Muscle layer of colon (tissue), 2 donors: ENCODE measurements around the gene PCYT1A.
"Not testable (repeated sequence)": the region's sequence is repeated elsewhere in the genome, so short reads cannot be mapped to it uniquely, and the experiment has no call there.

Experiments
- H3K27ac ChIP-seq: one replicate; pipeline ENCODE4 v1.7.0; 2013; ENCODE audit warnings: low read depth, mild to moderate bottlenecking, low read length, moderate library complexity
- H3K27me3 ChIP-seq, 2 donors: one replicate each; pipeline ENCODE4 v1.7.0; 2013; ENCODE audit warnings: low read length in 2 of 2, mild to moderate bottlenecking in 2 of 2; ENCODE audit not compliant: insufficient read depth in 2 of 2, control insufficient read depth in 1 of 2
- H3K36me3 ChIP-seq: one replicate; pipeline ENCODE4 v1.7.0; 2013; ENCODE audit warnings: mild to moderate bottlenecking, low read length; ENCODE audit not compliant: insufficient read depth
- H3K4me1 ChIP-seq: one replicate; pipeline ENCODE4 v1.7.0; 2013; ENCODE audit warnings: mild to moderate bottlenecking, low read length; ENCODE audit not compliant: insufficient read depth
- H3K4me3 ChIP-seq, 2 donors: one replicate each; pipeline ENCODE4 v1.7.0; 2013; ENCODE audit warnings: low read length in 2 of 2, low read depth in 1 of 2, mild to moderate bottlenecking in 1 of 2, moderate library complexity in 1 of 2
- H3K9ac ChIP-seq: one replicate; pipeline ENCODE4 v1.7.0; 2013; ENCODE audit warnings: low read length
- H3K9me3 ChIP-seq: one replicate; pipeline ENCODE4 v1.7.0; 2013; ENCODE audit warnings: mild to moderate bottlenecking, low read length
- donor health status: abdominal sarcoma.
- donor health status: Adenocarcinoma of cecum.

PCYT1A gene

DNA sequence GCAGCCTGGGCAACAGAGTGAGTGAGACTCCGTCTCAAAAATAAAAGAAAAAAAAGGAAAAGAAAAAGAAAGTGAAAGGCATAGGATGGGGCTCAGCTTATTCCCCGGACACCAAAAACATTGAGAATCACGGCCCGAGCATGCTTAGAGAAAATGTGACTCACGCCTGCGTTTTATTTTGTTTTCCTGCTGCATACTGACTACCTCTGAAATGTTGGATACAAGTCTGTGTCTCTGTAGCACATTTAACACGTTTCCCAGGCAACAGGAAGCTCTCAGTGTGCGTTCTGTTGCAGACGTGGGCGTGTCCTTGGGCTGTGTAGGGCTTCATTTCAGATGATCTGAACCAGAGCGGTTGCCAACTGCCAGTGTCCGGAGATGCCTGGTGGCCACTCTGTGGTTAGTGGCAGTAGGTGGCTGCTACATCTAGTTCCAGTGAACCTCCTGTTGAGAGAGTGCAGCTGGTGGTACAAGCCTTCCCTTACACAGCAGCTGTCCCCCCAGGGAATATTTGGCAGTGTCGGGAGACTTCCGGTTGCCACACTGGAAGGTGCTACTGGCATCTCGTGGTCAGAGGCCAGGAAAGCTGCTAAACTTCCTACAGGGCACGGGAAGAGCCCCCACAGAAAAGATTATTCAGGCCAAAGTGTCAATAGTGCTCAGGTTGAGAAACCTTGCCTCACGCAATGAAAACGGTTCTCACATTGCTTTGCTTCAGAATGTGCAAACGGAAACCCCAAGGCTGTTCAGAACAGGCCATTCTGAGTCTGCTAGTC, 68.1 kb downstream of the PCYT1A start:
- Histone ChIP-seq H3K9me3 (no peaks in the 10 kb centered on the region), H3K4me3 (peak overlapping the region in 1 of 2 donors; percentile 45), H3K4me1 (peaks cover 4% of the 10 kb centered on the region), H3K36me3 (no peaks in the 10 kb centered on the region), H3K27ac (no peak overlapping the region), H3K9ac (no peak overlapping the region), H3K27me3 (no peaks in the 10 kb centered on the region)

DNA sequence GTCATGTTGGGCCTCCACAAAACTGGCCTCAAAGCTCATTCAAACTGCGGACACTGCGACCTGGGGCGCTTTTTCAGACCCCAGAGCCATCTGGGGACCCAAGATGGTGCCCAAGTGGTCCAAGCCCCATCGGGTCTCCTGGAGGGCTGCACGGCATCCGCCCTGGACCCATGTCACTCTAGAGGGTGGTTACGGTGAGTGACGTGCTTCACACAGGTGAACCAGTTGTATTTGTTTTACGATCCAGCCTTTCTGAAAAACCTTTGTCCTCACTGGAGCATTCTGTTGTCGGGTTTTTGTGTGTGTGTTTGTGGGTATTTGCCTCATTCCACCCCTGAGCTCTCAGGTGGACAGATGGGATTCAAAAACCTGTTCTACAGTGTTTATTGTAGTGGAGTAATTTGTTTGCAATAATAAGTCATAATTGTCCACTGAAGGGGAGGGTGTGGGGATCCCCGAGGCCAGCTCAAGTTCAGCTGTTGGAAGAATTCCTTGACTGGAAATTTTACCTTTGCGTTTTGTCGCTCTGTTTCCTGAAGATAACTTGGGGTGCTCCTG, 69.3 kb downstream of the PCYT1A start:
- Histone ChIP-seq H3K4me3 (no peak overlapping the region), H3K27me3 (no peaks in the 10 kb centered on the region), H3K27ac (no peak overlapping the region), H3K9ac (no peak overlapping the region), H3K9me3 (no peaks in the 10 kb centered on the region), H3K36me3 (no peaks in the 10 kb centered on the region), H3K4me1 (peaks cover 4% of the 10 kb centered on the region)

DNA sequence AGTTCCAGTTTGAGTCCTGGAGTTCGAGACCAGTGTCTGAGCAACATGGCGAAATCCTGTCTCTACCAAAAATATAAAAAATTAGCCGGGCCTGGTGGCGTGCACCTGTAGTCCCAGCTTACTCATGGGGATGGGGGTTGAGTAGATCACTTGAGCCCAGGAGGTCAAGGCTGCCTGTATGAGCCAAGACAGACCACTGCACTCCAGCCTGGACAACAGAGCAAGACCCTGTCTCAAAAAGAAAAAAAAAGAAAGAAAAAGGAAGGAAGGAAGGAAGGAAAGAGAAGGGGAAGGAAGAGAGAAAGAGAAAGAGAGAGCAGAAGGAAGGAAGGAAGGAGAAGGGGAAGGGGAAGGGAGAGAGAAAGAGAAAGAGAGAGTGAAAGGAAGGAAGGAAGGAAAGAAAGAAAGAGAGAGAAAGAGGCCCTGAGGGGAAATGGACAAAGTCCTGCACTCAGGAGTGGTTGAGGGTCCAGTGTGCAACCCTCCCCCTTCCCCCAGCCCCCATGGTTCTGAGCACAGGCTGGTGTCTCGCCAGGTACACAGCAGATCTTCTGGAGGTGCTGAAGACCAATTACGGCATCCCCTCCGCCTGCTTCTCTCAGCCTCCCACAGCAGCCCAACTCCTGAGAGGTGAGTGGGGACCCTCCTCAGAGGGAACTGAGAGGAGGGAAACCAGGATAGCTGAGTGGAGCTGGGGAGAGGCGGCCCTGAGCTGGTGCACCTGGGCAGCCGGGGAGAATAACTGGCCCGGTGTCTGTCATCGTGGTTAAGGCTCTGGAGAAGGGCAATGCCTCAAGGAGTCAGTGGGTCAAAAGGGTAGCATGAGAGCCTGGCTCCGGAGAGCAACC, 70.0 kb downstream of the PCYT1A start:
- no peak overlapping the region for H3K9ac ChIP-seq
- H3K36me3 ChIP-seq = no peaks in the 10 kb centered on the region
- peaks cover 4% of the 10 kb centered on the region for H3K4me1 ChIP-seq
- no peaks in the 10 kb centered on the region for H3K9me3 ChIP-seq
- no peak overlapping the region for H3K4me3 ChIP-seq
- no peaks in the 10 kb centered on the region for H3K27me3 ChIP-seq
- no peak overlapping the region for H3K27ac ChIP-seq

DNA sequence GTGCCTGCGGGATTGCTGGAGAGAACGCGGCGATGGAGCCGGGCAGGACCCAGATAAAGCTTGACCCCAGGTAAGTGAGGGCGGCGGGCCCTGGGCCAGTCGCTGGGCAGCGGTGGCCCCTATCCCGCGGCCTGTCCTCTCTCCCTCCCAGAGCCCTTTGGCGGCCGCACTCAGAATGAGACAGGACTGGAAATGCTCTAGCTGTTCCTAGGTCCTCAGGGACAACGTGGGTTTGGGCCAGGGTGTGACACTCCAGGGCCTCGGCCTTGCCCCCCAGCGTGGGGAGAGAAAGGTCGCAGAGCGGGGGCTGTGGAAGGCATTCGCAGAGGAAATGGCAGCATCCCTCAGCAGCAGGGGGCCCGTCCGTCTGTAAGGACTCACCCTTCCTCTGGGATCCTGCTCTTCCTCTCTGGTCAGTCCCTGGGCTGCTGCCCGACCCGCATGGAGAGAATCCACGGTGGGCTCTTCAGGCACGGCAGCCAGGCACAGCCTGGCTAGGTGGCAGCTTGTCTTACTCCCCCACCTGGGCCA, 70.8 kb downstream of the PCYT1A start:
- peaks cover 4% of the 10 kb centered on the region for H3K4me1 ChIP-seq

DNA sequence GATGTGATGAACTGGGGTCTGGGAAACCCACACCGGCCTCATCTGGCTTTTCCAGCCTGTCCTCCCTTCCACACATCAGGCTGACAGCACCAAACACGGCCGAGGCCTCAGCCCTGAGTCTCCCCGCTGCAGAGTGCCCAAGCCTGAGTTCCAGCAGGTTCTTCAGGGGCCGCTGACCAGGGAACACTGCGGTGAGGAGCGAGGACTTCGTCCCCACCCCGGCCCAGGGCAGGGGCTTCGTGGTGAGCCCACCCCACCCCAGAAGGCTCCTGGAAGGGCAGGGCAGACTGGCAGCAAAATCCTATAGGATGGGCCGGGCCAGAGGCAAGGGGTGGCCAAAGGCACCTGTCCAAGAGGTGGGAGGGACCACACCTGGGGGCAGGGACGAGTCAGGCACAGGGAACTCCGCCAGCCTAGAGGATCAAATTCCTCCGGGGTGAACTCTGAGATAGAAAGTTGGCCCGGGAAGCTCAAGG, 71.4 kb downstream of the PCYT1A start, which contains the start of gene SLC51A:
Gene SLC51A, plus strand, starts transcription at position 446 of the 476 bp plus-strand sequence. CDS start 179 bp downstream, outside the sequence.
- peaks cover 4% of the 10 kb centered on the region for H3K4me1 ChIP-seq
- no peak within 1 kb of the TSS for H3K4me3 ChIP-seq
- H3K36me3 ChIP-seq = no peaks in the 10 kb centered on the region
- H3K27me3 ChIP-seq = no peaks in the 10 kb centered on the region
- H3K9me3 ChIP-seq = no peaks in the 10 kb centered on the region
- H3K27ac ChIP-seq = no peak within 1 kb of the TSS
- no peak within 1 kb of the TSS for H3K9ac ChIP-seq

More for the DNA sequence above, 70.8 kb downstream of the PCYT1A start:
- H3K9ac ChIP-seq = no peak overlapping the region
- H3K9me3 ChIP-seq = no peaks in the 10 kb centered on the region
- no peaks in the 10 kb centered on the region for H3K36me3 ChIP-seq
- H3K27me3 ChIP-seq = no peaks in the 10 kb centered on the region
- no peak overlapping the region for H3K4me3 ChIP-seq
- no peak overlapping the region for H3K27ac ChIP-seq

DNA sequence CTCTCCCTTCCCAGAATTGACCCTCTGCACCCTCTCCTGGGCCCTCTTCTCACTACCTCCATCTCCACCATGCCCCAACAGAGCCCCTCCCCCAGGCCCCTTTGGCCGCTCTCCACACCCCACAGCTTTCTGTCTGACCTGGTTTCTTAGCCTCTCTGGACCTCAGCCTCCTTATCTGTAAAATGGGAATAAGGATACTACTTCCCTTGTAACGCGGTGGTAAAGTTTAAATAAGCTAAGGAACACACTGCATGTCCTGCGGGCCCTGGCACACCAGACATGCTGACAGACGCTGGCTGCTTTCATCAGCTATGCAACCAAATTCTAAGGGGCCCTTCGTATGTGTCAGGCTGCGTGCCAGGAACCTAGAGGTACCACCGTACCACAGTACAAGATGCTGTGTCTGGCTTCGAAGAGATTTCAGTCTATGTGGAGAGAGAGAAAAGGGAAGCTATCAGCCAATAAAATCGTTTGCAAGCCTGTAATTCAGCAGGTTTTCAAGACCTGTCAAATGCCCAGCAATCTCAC, 72.0 kb downstream of the PCYT1A start:
- Histone ChIP-seq H3K27me3 (no peaks in the 10 kb centered on the region), H3K4me3 (no peak overlapping the region), H3K36me3 (no peaks in the 10 kb centered on the region), H3K4me1 (peaks cover 4% of the 10 kb centered on the region), H3K9ac (no peak overlapping the region), H3K27ac (no peak overlapping the region), H3K9me3 (no peaks in the 10 kb centered on the region)

DNA sequence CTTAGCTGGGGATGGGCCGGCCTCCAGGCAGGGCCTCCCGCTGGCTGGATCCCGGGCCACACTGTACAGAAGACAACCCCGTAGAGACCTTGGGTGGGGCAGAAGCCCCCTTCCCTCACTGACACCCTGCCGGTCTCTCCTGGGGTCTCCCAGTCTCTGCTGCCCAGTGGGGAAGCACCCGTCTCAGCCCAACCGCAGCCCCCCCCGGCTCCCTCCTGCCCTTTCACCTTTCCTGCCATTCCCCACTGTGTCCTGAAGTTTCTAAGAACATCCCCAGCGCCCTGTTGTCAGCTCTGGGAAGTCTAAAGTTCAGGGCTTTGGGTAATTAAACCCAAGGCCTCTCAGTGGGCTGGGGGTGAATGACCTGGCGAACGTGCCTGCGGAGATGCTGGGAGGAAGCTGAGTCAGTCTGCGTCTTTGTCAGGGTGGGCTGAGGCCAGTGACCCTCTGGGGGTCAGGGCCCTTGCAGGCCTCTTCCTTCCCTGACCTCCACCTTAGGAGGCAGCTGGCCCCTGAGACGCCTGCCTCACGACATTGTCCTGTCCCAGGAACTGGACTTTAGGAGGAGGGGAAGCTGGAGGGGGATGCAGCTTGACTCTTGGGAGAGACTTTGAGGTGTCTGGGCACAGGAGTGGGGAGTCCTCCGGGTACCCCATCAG, 72.6 kb downstream of the PCYT1A start:
- Histone ChIP-seq H3K4me1 (peaks cover 4% of the 10 kb centered on the region), H3K9me3 (no peaks in the 10 kb centered on the region), H3K9ac (no peak overlapping the region), H3K36me3 (no peaks in the 10 kb centered on the region), H3K27ac (no peak overlapping the region), H3K4me3 (no peak overlapping the region), H3K27me3 (no peaks in the 10 kb centered on the region)

DNA sequence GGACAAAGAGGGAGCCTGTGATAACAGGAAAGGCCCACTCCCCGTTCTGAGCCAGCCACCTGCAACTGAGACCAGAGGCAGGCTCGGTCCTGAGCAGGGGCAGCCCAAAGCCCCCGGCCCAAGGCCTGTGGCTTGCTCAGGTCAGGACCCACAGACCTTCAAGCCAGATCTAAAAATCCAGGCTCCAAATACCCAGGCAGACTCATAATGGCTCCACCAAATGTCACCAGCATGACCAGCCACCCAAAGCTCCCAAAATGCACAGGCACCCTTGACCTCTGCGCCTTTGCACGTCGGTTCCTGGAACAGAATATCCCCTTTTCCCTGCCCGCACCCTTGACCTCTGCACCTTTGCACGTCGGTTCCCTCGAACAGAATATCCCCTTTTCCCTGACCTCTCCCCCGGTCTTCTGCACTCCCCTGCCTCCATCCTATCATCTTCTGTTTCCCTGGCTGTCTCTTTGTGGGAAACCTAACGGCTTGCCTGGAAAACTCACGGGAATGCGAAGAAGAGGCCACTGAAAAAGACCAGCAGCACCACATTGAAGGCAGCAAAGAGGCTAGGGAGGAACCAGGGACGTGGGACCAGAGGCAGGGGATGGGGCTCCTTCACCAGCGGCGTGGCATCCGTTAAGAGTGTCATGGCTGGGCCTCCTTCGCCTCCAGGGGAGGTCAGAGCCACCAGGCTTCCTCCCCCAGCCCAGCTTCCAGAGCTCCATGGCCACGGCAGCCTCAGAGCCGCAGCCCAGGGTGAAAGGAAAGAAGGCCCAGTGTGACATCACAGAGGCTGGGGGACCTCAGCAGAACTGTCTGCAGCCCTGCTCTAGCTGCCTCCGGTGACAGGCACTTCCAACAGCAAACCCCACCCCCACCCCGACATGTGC, 76.6 kb downstream of the PCYT1A start, which contains the start of gene ZDHHC19:
Gene ZDHHC19, minus strand, starts transcription at position 728 of the 884 bp plus-strand sequence. Its CDS starts 85 bp downstream, at position 643.
- no peaks in the 10 kb centered on the region for H3K36me3 ChIP-seq
- H3K4me1 ChIP-seq = no peaks in the 10 kb centered on the region
- H3K27me3 ChIP-seq = peaks cover 0 to 17% of the 10 kb centered on the region in 2 donors
- H3K9ac ChIP-seq = no peak within 1 kb of the TSS
- H3K4me3 ChIP-seq = no peak within 1 kb of the TSS
- no peak within 1 kb of the TSS for H3K27ac ChIP-seq
- H3K9me3 ChIP-seq = no peaks in the 10 kb centered on the region

DNA sequence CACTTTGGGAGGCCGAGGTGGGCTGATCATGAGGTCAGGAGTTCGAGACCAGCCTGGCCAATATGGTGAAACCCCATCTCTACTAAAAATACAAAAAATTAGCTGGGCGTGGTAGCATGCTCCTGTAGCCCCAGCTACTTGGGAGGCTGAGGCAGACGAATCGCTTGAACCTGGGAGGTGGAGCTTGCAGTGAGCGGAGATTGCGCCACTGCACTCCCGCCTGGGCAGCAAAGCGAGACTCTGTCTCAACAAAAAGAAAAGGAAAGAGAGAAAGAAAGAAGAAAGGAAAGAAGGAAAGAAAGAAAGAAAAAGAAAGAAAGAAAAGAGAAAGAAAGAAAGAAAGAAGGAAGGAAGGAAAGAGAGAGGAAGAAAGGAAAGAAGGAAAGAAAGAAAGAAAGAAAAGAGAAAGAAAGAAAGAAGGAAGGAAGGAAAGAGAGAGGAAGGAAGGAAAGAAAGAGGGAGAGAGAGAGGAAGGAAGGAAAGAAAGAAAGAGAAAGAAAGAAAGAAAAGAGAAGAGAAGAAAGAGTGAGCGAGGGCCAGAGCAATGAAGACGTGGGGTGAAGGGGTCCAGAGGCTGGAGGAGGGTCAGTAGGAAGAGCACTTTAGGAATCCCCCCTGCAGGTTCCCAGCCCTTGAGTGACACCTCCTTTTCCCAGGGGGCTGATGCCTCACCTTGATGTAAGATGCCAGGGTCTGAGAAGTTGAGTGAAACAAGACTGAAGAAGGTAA, 77.4 kb downstream of the PCYT1A start:
- not testable (repeated sequence) for H3K4me3 ChIP-seq, H3K27ac ChIP-seq, H3K9ac ChIP-seq, H3K9me3 ChIP-seq, H3K4me1 ChIP-seq, H3K36me3 ChIP-seq
- H3K27me3 ChIP-seq = peaks cover 0 to 17% of the 10 kb centered on the region in 2 donors
